GM18870 (cell line): ENCODE results near the gene ZNF462.

Experiments used
- ATAC-seq: cut with Tn5 transposase; IDR thresholded peaks from one replicate; pipeline ENCODE4 v1.9.1; 2021; ENCODE audit warnings: moderate library complexity; ENCODE audit not compliant: unreplicated experiment

ZNF462 gene

DNA sequence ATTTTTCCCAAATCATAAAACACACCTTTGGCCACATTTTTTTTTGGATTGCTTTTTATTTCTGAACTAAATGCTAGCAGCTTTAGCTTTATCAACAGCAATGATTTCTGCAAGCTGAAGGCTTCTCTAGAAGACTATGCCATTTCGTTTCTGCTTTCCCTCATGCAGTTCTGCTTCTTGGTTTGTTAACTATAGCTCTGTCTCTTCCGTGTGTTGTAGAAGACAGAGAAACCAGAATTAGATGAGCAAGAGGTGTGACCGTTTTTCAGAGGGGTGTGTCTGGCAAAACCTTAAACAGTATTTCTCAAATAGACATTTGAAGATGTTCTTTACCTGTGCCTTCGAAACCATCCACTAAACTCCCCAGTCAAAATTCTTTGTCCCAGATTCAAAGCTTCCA is 131.5 kb downstream of the ZNF462 start:
- ATAC-seq = no peak

DNA sequence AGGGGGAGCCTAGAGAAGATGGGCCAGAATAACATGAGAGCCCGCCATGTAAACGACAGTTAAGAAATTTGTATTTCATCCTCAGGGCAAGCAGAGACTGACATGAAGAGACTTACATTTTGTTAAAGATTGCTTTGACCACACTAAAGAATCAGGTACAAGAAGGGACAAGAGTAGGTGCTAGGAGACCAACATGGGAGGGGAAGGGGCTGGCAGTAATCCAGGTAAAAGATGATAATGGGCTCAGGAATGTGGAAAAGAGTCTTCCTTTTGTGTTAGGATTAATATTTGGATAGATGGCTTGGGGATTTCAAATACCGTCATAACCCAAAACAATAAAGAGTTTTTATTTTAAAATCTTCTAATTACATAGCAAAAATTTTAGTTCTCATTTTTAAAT is 137.3 kb downstream of the ZNF462 start:
- ATAC-seq = no peak

DNA sequence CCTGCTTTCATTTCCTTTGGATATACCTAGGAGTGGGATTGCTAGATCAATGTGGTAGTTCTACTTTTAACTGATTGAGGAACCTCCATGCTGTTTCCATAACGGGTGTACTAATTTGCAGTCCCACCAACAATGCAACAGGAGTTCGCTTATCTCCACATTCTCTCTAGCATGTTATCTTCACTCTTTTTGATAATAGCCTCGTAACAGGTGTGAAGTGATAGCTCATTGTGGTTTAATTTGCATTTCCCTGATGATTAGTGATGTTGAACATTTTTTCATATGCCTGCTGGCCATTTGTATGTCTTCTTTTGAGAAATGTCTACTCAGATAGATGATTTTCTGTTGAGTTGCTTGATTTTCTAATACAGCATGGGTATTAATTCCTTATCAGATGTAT is 142.2 kb downstream of the ZNF462 start:
- ATAC-seq = no peak

DNA sequence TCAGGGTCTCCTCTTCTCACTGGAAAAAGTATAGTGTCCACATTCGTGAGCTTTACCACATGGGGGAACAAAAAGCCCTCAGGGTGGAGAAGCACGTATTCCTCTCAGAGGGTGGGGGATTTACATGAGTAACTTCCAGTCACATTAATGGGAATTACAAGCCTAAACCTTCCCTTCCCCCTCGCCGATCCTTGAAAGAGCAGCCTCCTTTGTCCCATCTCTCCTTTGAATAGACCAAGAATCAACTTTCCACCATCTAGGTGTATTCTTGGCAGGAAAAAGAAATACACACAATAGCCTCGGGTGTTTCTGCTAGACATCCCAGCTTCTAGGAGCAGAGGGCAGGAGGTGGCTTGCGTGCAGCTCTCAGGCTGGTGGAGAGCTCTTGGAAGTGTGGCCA is 144.4 kb downstream of the ZNF462 start:
- ATAC-seq = no peak

DNA sequence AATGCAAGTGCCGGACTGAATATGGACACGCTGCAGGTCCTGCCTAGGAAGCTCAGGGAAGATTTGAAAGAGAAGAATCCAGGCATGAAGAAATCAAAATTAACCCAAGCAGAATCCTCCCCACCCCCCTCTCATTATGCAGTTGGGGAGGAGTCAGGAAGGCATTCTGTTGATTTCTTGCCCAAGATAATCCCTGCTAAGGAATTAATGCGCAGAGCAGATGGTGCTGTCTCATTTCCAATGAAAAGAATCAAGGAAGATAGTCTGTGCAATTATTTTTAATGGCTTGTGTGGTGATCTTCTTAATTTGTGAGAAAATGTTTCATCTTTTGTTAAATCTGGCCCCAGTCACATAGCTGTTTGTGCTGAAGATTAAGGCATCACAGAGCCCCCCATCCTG is 145.0 kb downstream of the ZNF462 start:
- no peak for ATAC-seq

DNA sequence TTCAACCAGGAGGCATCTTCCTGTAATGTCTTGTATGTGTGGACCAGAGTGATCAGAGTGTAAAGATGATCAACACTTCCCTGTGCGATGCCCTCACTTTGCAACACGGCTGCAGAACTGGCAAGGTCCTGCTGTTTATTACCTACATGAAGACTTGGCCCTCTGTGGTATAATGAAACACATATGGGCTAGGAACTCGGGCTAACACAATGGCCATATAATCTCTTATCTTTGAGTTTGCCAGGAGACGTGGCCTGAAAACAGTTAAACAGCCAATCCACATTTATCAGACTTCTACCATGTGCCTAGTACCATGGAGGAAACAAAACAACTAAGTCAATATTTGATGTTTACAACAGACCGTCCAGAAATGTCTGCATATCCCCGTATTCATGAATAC is 145.5 kb downstream of the ZNF462 start:
- ATAC-seq = no peak

DNA sequence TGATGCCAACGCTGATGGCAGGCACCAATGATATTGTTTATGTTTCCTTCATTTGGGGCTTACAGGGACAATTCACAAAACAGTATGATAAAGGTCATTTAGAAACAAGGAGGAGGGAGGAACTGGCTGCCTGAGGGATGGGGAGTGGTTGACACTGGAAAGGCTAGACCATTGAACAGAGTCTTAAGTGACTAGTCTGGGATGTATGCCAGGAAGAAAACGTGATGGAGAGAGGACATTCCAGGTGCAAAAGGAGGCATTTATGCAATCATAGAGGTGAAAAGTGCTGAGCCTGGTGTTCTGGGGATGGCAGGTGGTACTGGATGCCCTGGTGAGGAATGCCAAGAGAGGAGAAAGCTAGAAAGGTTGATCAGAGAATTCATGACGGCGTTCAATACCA is 153.4 kb downstream of the ZNF462 start:
- ATAC-seq = no peak

DNA sequence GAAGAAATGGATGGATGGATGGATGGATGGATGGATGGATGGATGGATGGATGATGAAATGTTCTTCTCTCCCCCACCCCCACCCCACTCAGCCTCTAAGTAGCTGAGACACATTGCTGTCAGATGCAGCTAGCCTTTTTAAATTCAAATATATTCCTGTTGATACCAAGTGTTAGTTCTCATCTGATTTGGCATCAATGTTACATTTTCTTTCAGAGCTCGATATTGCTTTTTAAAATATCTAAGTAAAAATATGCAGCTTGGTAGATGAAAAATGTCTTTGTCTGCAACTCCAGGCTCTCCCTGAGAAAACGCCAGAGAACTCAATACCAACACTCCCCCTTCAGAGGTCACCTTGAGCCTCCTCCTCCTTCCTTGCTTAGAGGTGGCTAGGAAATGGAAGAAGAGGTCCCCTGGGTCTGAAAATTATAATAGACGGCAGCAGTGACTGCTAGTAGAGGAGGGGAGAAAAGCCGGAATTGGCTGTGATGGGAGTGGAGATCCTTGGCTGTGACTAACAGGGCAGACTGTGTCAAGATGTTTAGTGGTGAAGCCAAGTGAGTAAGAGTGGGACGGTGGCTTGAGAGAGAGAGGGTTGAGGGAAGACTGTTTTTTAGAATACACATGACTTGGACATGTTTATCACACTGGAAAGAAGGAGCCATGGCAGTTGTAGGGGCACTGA is 156.0 kb downstream of the ZNF462 start:
- no peak for ATAC-seq

DNA sequence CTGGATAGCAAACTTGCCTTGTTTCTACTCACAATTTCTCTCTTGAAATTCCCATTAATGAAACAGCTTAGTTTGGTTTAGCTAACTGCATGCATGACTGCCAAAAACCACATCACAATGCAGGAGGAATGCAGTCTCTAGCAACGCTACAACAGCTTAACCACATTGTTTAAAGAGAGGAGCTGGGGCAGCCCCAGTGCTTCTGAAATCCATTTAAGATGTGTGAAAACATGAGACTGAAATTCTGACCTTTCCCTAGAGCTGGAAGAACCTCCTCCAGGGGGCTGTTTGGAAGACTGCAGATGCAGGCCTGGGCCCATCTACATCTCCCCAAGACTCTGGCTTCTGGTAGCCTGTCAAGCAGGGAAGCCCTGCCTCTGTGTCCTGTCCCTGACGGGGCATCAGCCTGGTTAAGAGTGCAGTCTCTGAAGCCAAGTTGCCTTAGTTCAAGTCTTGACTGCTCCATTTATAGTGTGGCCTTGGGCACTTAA is 157.1 kb downstream of the ZNF462 start:
- no peak for ATAC-seq

DNA sequence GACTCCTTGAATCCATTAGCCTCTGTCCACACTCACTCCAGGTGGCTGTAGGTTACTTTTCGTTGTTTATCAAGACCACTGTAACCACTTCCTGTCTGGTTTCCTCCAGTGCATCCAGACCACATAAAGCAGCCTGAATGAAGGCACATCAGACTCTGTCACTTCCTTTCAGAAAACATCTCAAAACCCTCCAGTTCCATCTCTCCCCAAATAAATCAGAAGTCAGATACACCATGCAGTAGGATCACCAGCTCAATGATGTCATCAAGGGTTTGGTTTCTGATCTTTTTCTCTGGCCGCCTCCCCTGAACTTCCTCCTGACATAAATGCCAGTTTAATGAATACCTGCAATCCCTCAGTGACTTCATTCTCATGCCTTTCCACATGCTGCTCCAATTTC is 161.2 kb downstream of the ZNF462 start:
- ATAC-seq = peak; percentile 70

DNA sequence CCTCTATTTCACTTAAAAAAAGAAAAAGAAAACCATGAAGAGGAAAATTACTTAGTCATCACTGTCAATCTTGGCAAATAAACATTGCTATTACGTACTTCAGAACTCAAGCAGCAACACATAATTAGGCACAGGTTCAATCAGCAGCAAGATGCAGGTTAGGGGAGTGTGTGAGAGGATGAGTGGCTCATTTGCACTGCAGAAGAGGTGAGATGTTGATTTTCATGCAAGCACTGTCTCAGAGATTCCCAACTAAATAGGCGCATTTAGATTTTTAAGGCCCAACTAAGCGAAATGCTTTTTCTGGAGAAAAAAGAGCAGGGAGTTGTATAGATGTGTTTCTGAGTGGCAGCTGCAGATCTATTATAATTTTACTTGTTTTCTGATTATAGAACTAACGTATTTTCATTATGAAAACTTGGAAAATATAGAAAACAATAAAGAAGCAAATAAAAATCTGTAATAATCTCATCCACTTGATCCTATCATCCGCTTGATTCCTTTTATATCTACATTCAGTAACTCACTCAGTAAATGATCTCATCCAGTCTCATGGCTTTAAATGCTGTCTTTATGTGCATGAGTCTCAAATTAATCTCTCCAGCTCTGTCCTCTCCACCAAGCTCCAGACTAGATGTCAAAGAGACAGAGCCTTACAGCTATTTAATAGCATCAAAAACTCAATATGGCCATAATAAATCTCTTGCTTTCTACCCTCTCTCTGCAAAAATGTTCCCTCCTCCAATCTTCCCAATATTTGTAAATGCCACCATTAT is 162.5 kb downstream of the ZNF462 start:
- ATAC-seq = no peak

DNA sequence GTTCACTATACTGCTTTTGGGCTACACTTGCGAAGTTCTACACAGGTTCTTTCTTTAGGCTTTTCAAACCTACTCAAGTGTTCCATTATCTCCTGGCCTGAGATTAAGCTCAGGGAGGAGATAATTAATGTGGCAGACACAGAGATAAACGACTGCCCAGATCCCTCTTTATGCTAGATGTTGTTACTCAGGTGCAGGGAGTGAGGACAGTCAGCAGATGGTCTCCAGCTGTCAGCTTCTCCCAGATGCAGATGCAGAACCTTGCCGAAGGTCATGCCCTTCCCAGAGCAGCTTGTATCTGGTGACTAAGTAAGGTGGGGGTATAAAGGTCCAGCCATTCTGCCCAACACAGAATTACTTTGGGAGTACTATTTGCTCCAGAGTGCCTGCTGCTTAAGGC is 166.2 kb downstream of the ZNF462 start:
- no peak for ATAC-seq

DNA sequence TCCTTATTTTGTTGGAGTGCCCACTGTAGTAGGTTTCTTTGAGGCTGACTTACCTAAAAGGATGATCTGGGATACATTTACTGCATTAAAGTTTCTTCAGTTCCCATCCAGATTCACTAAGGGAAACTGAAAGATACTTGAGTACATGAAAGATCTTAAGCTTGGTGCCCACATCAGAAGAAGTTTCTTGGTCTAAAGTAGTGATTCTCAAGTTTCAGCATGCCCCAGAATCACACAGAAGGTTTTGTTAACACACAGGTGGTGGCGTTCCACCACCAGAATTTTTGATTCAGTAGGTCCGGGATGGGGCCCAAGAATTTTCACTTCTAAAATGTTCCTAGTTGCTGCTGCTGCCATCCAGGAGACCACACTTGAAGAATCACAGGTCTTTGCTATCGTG is 171.0 kb downstream of the ZNF462 start:
- no peak for ATAC-seq

DNA sequence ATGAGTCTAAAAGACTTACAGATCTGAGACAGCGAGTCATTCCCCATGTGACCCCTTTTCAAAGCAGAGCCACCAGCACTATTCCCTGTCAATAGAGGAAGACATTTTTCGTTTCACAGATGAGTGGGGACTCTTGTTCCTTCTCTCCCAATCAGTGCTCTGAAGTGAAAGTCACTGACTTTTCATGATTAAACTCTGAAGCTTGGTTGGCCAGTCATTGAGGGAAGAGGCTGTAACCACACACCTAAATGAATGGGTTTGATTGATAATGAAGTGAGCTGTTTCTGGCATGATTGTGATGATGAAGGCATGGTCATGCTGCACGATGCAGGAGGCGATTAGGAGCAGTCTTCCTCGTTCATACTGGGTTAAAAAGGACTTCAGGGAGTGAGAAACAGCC is 171.9 kb downstream of the ZNF462 start:
- no peak for ATAC-seq

DNA sequence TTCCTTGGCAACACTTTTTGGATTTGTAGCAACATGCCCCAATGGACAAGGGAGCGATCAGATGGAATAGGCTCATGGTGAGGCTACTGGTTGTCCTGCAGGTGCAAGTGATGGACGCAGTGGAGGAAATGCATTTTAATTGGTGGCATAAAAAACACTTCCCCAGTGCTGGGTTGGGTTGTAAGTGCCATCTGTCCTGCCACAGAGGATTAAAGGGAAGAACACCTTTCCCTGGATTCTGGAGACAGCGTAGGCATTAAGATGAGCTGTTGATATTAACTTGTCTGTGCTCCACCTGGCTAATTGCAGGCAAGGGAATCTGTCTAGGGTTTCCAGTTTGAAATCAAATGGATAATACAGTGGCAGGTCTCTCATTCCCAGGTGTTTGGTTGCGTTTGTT is 173.4 kb downstream of the ZNF462 start:
- ATAC-seq = no peak

DNA sequence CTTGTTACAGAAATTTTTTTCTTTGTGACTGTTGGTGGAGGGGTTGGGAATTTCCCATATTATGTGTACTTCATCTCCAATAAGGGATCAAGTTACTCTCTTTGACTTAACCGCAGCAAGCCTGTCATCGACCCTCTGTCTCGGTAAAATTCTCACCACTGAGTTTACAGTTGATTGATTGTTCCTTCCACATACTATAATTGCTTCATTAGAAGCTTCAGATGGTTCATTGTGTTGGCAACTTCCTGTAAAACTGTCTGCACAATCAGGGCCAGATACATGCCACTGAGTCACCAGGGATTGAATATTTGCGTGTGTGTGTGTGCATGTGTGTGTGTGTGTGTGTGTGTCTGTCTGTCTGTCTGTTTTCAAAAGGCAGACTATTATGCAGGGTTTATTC is 176.6 kb downstream of the ZNF462 start:
- ATAC-seq = no peak

DNA sequence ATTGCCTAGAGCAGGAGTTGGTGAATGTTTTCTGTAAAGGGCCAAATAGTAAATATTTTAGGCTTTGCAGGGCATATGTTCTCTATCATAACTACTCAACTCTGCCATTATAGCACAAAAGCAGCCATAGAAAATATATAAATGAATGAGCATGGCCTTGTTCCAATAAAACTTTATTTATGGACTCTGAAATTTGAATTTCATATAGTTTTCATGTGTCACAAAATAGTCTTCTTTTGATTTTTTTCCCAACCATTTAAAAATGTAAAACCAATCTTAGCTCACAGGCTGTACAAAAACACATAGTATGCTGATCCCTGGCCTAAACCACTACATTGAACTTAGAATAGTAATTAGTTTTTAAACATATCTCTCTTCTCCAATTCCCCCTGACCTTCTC is 179.6 kb downstream of the ZNF462 start:
- no peak for ATAC-seq

DNA sequence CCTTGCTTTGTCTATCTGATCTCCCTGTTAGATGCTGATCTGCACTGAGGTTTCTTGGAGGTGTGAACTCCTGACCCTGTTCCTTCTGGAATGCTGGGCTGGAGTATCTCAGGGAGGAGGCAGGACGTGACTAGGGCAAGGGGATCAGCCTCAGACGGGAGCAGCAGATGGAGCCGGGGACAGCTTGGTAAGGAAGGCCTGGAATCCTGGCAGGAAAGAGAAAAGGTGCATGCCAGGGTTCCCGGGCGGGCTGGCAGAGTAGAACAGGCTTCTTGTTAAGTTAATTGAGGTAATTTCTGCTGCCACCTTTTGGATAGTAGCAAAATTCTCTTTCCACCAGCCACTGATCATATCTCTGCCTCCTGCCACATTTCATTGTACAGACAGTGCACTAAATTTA is 180.9 kb downstream of the ZNF462 start:
- ATAC-seq = no peak

DNA sequence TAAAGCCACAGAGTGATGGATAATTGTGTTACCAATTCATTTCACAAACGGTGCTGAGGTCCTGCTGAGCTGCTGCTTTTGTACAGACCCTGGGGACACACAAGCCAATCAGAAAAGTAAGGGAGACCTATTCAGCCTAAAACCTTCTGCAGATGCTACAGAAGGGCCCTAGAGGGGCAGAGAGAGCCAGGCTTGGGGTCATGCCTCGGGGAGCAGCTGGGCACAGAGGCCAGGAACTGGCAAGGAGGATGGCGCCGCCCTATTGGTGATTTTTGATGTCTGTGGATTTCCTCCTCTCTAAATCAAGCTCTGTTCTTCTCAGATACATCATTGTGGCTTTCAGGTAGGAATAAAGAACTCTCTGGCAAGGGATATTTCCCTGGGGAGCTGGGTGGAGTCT is 181.9 kb downstream of the ZNF462 start:
- ATAC-seq = no peak

DNA sequence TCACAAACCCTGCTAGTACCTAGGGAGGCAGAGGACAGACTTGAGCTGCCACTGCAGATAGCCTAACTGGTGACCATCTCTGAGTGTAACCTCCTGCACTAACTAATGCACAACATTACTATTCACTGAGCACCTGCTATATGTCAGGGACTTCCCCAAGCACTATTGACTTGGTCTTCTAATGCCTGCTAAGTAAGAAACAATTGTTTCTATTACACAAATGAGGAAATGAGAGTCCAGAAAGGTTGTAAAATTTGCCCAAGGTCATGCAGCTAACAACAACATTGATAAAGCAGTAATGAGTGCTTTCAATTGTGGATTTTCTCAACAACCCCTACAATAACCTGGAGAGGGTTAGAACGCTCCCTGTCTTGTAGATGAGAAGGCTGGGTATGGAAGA is 183.7 kb downstream of the ZNF462 start:
- ATAC-seq = peak; percentile 87

DNA sequence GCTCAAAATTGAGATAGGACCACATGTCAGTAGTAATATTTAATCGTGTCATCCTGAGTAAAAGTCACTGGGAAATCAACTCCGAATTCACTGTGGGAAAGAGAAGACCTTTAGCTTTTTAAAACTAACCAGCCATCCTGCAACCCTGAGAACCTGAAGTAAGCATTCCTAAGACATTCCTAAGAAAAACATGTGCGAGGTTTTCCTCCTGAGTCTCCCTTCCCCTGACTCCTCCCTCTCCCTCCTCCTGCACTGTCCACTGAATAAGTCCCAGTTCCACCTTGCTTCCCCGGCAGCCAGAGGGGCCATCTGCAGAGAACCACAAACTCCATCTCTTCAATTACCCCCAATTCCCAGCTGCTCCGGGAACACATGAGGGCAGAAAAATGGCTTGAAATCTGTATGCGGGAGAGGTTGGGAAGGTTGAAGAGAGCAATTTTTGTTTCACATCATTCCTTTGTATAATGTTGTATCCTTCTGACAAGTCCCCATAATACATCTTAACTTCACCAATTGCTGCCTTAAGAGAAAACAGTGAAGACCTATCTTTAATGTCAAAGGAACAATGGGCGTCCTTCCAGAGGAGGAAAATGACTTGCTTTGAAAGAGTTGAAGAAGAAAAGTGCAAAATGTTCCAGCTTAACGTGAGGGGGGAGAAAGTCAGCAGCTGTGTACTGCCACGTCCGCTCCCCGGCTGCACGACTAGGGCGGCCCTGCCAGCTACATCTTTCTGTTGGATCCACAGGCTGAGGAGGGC is 186.3 kb downstream of the ZNF462 start:
- no peak for ATAC-seq

DNA sequence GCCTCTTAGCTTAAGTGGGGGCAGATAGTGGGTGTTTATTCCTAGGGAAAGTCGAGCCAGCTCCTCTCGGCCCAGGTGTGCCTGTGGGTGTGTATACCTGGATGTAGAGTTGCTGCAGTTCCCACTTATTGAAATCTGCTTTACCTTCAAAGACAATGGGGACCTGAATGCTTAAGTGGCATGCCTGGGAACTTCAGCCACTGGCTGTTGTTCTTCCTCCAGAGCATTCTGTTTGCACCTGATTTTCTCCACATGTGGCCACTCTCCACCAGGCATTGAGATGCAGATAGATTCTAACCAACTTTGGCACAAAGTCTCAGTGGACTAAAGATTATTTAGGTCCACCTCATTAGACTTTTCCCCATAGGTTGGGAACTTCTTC is 186.8 kb downstream of the ZNF462 start:
- ATAC-seq = no peak
